HepG2 (cell line): ENCODE data around the gene CCNQ. TPM values are rescaled to one million over a fixed set of nuclear protein-coding genes. Genes with fewer than 3 reads are reported as not detected.

Experiments
- BCL3 ChIP-seq: sonication (generic); formaldehyde crosslinking; IDR thresholded peaks from 2 replicates; pipeline ENCODE4 v1.5.1; 2020; ENCODE audit warnings: mild to moderate bottlenecking, missing genetic modification reagents, moderate library complexity
- NCOA2 ChIP-seq: sonication (generic); formaldehyde crosslinking; IDR thresholded peaks from 2 replicates; pipeline ENCODE4 v1.8.0; 2022; ENCODE audit warnings: inconsistent platforms
- NFYC ChIP-seq: IDR thresholded peaks from 2 replicates; pipeline ENCODE4 v1.6.1; 2016; ENCODE audit warnings: missing genetic modification reagents, missing compliant biosample characterization
- SMAD1 ChIP-seq: sonication (generic); formaldehyde crosslinking; IDR thresholded peaks from 2 replicates; pipeline ENCODE4 v1.4.0; 2020; ENCODE audit warnings: missing genetic modification reagents, low read depth, mild to moderate bottlenecking, borderline replicate concordance
- SP2 ChIP-seq: sonication (generic); formaldehyde crosslinking; IDR thresholded peaks from 2 replicates; pipeline ENCODE4 v1.5.1; 2020; ENCODE audit warnings: mild to moderate bottlenecking, missing genetic modification reagents
- TERF1 ChIP-seq: sonication (generic); formaldehyde crosslinking; IDR thresholded peaks from 2 replicates; pipeline ENCODE4 v1.8.0; 2022; ENCODE audit warnings: mild to moderate bottlenecking, missing genetic modification reagents, moderate library complexity
- THRA ChIP-seq: sonication (generic); formaldehyde crosslinking; IDR thresholded peaks from 2 replicates; pipeline ENCODE4 v1.4.0; 2020; ENCODE audit warnings: missing genetic modification reagents, borderline replicate concordance
- TP53 ChIP-seq: sonication (generic); formaldehyde crosslinking; conservative IDR thresholded peaks from 2 replicates; pipeline ENCODE4 v1.4.0; 2020; ENCODE audit warnings: missing genetic modification reagents
- ZFP91 ChIP-seq: sonication (generic); formaldehyde crosslinking; IDR thresholded peaks from 2 replicates; pipeline ENCODE4 v1.9.0; 2022; ENCODE audit warnings: missing genetic modification reagents, mild to moderate bottlenecking, borderline replicate concordance
- ZNF17 ChIP-seq: sonication (generic); formaldehyde crosslinking; IDR thresholded peaks from 2 replicates; pipeline ENCODE4 v1.5.0; 2020; ENCODE audit warnings: mild to moderate bottlenecking, missing genetic modification reagents
- ZNF205 ChIP-seq: IDR thresholded peaks from 2 replicates; pipeline ENCODE4 v1.6.1; 2018; ENCODE audit warnings: missing biosample characterization, missing genetic modification reagents
- ZNF24 ChIP-seq: fragments of 450-650 bp; IDR thresholded peaks from 2 replicates; pipeline ENCODE4 v1.6.1; 2017; ENCODE audit warnings: antibody characterized with exemption, mild to moderate bottlenecking
- ZNF253 ChIP-seq: sonication (generic); formaldehyde crosslinking; IDR thresholded peaks from 2 replicates; pipeline ENCODE4 v1.8.0; 2022; ENCODE audit warnings: mild to moderate bottlenecking, missing genetic modification reagents, borderline replicate concordance
- ZNF501 ChIP-seq: sonication (generic); formaldehyde crosslinking; IDR thresholded peaks from 2 replicates; pipeline ENCODE4 v1.5.1; 2020; ENCODE audit warnings: mild to moderate bottlenecking, moderate library complexity, missing genetic modification reagents
- ZNF777 ChIP-seq: sonication (generic); formaldehyde crosslinking; IDR thresholded peaks from 2 replicates; pipeline ENCODE4 v1.4.0; 2020; ENCODE audit warnings: missing genetic modification reagents
- ZSCAN20 ChIP-seq: sonication (generic); formaldehyde crosslinking; IDR thresholded peaks from 2 replicates; pipeline ENCODE4 v1.4.0; 2020; ENCODE audit warnings: missing genetic modification reagents, mild to moderate bottlenecking, borderline replicate concordance
- ZSCAN21 ChIP-seq: sonication (generic); formaldehyde crosslinking; IDR thresholded peaks from 2 replicates; pipeline ENCODE4 v1.8.0; 2022; ENCODE audit warnings: mild to moderate bottlenecking, missing genetic modification reagents, moderate library complexity, borderline replicate concordance
- polyA plus RNA-seq, 8 experiments: library from polyadenylated mRNA; depleted of rRNA in 3 of 8; stranded (reverse) in 7 of 8; unstranded in 1 of 8; fragments of >200 nt; fragmentation: Illumina TruSeq in 4 of 8; extraction: Trizol in 4 of 8; gene quantifications; 2 replicates each; pipeline versions ENCODE4 v1.2.1 to v1.2.3, GENCODE V29; 2011 to 2016; ENCODE audit warnings: low read depth in 4 of 8, missing spikeins in 1 of 8, mixed read lengths in 1 of 8; ENCODE audit not compliant: insufficient read depth in 1 of 8
- total RNA-seq, 5 experiments: library from RNA; depleted of rRNA; stranded (reverse); fragments of >200 nt; fragmentation: Illumina TruSeq; extraction: Trizol; gene quantifications; 2 replicates each; pipeline ENCODE4 v1.2.3, GENCODE V29; 2016; ENCODE audit warnings: low read depth in 1 of 5
- TF ChIP-seq, protein P1 (sequence below): sonication (generic); formaldehyde crosslinking; IDR thresholded peaks from 2 replicates; pipeline ENCODE4 v1.4.0; 2020; ENCODE audit warnings: missing genetic modification reagents
- TF ChIP-seq, protein P2 (sequence below): sonication (generic); formaldehyde crosslinking; conservative IDR thresholded peaks from 2 replicates; pipeline ENCODE4 v1.8.0; 2022; ENCODE audit warnings: mild to moderate bottlenecking, moderate library complexity, missing genetic modification reagents

CCNQ gene
- total and polyA plus RNA-seq, 2 of the 13 experiments (the other 11 are each of a cell fraction or from before 2014, with no cell fraction given) = 15.0 to 25.5 TPM

DNA sequence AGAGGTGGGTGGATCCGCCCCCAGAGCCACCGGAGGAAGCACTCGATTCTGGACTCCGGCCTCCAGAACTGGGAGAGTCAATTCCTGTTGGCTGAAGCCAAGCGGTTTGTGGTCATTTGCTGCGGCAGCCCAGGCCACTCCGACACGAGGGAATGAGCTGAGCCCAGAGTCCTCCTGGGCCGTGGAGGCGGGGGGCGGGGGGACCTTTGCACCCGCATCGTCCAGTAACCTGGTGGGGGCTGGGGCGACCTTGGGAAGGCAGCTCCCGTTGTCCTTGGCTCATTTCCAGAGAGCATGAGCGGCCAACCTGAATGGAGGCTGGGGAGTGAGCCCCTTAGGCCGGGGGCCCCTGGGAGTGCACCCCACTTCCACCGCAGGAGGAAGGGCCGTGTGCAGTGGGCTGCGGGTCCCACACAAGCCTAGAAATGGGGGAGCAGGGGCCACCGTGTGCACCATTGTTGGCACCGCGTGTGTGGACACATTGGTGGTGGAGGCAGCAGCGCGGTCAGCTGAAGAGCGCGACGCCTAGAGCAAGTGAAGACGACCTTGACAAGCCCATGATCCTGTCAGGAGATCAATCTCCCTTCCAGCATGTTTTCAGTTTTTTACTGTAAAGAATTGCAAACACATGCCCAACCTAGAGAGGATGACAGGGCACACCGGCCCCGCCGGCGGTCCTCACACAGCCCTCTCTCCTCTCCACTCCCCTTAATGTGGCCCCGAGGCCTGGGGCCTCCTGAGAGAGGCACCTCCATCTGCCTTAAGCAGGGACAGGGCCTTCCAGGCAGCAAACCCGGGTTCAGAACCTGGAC lies 28.1 kb upstream of the CCNQ start (continued):
- TF ChIP-seq ZFP91 (CRISPR knock-in tag) = no peak; the same call in 1 of the 2 replicates
- no peak for TF ChIP-seq ZNF17 (CRISPR knock-in tag)
- TF ChIP-seq ZSCAN21 (CRISPR knock-in tag) = peak; percentile 49; the same call in 1 of the 2 replicates
- peak; percentile 34; the same call in 1 of the 2 replicates for TF ChIP-seq NFYC
- no peak for TF ChIP-seq SMAD1 (CRISPR knock-in tag)
- TF ChIP-seq, protein P1, sequence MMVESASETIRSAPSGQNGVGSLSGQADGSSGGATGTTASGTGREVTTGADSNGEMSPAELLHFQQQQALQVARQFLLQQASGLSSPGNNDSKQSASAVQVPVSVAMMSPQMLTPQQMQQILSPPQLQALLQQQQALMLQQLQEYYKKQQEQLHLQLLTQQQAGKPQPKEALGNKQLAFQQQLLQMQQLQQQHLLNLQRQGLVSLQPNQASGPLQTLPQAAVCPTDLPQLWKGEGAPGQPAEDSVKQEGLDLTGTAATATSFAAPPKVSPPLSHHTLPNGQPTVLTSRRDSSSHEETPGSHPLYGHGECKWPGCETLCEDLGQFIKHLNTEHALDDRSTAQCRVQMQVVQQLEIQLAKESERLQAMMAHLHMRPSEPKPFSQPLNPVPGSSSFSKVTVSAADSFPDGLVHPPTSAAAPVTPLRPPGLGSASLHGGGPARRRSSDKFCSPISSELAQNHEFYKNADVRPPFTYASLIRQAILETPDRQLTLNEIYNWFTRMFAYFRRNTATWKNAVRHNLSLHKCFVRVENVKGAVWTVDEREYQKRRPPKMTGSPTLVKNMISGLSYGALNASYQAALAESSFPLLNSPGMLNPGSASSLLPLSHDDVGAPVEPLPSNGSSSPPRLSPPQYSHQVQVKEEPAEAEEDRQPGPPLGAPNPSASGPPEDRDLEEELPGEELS (CRISPR knock-in tag) = 0 out of 2 replicates have a peak, but pooled peaks have one; percentile 32
- TF ChIP-seq TP53 (CRISPR knock-in tag) = no peak
- TF ChIP-seq NCOA2 (CRISPR knock-in tag) = peak; percentile 87
- TF ChIP-seq ZNF501 (CRISPR knock-in tag) = no peak
- no peak for TF ChIP-seq TERF1 (CRISPR knock-in tag)
- TF ChIP-seq ZNF777 (CRISPR knock-in tag) = no peak; the same call in 1 of the 2 replicates
- TF ChIP-seq ZNF253 (CRISPR knock-in tag) = no peak
- TF ChIP-seq BCL3 (CRISPR knock-in tag) = no peak
- TF ChIP-seq SP2 (CRISPR knock-in tag) = no peak
- TF ChIP-seq, protein P2, sequence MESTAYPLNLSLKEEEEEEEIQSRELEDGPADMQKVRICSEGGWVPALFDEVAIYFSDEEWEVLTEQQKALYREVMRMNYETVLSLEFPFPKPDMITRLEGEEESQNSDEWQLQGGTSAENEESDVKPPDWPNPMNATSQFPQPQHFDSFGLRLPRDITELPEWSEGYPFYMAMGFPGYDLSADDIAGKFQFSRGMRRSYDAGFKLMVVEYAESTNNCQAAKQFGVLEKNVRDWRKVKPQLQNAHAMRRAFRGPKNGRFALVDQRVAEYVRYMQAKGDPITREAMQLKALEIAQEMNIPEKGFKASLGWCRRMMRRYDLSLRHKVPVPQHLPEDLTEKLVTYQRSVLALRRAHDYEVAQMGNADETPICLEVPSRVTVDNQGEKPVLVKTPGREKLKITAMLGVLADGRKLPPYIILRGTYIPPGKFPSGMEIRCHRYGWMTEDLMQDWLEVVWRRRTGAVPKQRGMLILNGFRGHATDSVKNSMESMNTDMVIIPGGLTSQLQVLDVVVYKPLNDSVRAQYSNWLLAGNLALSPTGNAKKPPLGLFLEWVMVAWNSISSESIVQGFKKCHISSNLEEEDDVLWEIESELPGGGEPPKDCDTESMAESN (CRISPR knock-in tag) = peak; percentile 64; the same call in 1 of the 2 replicates
- no peak for TF ChIP-seq ZSCAN20 (CRISPR knock-in tag)
- TF ChIP-seq ZNF24 = no peak
- TF ChIP-seq THRA (CRISPR knock-in tag) = peak; percentile 66; the same call in 1 of the 2 replicates
- TF ChIP-seq ZNF205 (CRISPR knock-in tag) = no peak
